ENCODE measurements around the gene AMPD3. TPM values are rescaled to one million over a fixed set of nuclear protein-coding genes. Genes with fewer than 3 reads are reported as not detected.
A peak's percentile ranks its signal among the peaks of the same experiment; 100 is the strongest.

The AMPD3 gene
- total RNA-seq, 2 experiments from 2014 or later: 8.8 to 13.4 TPM

DNA sequence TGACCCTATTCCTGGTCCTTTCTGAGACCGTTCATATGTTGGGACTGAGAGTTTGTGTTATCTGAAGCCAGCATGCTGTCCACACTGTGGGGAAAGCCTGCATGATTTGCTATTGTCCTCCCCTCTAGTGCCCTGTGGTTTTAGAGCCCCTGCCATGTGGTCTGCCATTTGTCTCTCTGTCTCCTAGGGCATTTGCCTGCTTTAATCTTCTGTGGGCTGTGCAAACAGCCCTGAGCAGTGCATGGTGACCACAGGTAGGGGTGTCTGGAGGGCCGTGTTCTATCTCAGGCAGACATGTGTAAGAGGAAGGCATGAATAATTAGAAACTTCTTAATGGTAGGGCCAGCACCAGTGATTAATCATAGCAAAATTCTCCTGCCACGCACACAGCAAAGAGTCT, 23.0 kb downstream of the AMPD3 start:
- Mint-ChIP-seq H3K9me3 (ENCODE audit: low read depth) (no peaks in the 10 kb centered on the region), H3K4me1 (peaks cover 8% of the 10 kb centered on the region), H3K27me3 (no peaks in the 10 kb centered on the region), H3K4me3 (no peak overlapping the region), H3K27ac (no peak overlapping the region), H3K36me3 (peaks cover 5% of the 10 kb centered on the region)
- no peak for ATAC-seq
- CTCF ChIA-PET: no interaction called here
- DNase-seq: no peak

DNA sequence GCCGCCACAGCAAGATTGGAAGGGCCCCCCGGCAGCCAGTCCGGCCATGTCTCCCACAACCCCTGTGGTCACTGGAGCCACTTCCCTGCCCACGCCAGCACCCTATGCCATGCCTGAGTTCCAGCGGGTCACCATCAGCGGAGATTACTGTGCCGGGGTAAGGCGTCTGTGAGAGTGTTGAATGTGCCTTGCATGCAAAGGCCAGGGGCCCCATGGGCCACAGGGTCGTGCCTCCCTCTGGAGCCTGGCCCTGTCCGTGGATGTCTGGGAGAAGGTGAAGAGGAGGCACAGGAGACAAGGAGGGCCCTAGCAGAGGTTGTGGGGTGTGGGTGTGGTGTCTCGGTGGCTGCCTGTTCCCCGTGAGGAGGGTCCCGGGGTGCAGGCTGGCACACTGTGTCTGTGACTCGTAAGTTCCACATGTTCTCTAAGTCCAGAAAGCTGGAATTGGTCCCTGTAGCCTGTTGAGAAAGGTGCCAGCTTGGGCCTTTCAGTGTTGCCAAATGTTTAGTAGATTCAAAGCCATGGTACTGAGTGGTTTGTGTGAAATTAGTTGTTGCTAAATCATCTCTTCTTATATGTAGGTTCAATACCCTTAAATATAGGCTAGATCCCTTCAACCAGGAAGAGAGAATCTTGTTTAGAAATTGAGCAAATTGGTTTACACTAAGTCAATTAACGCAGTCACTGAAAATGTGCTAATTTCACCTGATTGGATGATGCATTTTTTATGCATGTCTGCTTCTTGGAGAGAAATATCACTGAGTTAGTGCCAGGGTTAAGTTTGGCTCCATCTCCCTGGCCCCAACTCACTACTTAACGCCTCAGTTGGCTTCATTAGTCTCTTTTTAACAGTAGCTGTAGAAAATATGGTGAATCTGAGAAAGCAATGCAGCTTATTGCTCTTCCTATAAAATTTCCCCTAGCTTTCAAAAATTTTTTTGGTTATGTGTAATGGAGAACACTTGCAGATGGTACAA, 23.8 kb downstream of the AMPD3 start:
- Mint-ChIP-seq H3K27me3 (no peaks in the 10 kb centered on the region), H3K27ac (no peak overlapping the region), H3K36me3 (peaks cover 5% of the 10 kb centered on the region), H3K4me3 (no peak overlapping the region), H3K4me1 (peaks cover 8% of the 10 kb centered on the region), H3K9me3 (ENCODE audit: low read depth) (no peaks in the 10 kb centered on the region)
- CTCF ChIA-PET: no interaction called here
- ATAC-seq: no peak
- DNase-seq: no peak

GRCh38 chr11:10480026-10480425, 25.0 kb downstream of the AMPD3 start:
- no peak overlapping the region for H3K27ac Mint-ChIP-seq
- ATAC-seq: no peak

DNA sequence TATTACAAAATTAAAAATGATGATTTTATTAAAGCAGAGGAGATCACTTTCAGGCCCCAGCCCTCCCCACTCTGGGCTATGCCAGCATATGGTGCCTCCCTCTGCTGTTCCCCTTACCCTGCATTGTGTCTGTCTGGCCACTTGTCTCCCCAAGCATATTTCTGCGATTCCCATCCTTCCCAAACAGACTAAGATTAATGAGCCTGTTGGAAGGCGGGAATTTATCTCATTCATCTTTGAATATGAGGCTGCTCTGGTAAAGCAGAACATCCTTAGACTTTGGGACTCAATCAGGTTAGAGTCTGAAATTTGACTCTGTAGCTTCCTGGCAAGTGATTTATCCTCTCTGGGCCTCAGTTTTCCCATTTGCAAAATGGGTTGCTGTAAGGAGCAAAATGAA, 25.7 kb downstream of the AMPD3 start:
- DNase-seq (no peak), ATAC-seq (no peak)
- peak overlapping the region; percentile 33 for H3K27ac Mint-ChIP-seq
- no peaks in the 10 kb centered on the region for H3K9me3 Mint-ChIP-seq (ENCODE audit: low read depth)
- peaks cover 10% of the 10 kb centered on the region for H3K36me3 Mint-ChIP-seq
- CTCF ChIA-PET: no interaction called here
- no peak overlapping the region for H3K4me3 Mint-ChIP-seq
- peaks cover 8% of the 10 kb centered on the region for H3K4me1 Mint-ChIP-seq
- no peaks in the 10 kb centered on the region for H3K27me3 Mint-ChIP-seq

More at GRCh38 chr11:10480026-10480425, 25.0 kb downstream of the AMPD3 start:
- Mint-ChIP-seq H3K27me3 (no peaks in the 10 kb centered on the region), H3K4me1 (peaks cover 8% of the 10 kb centered on the region), H3K4me3 (no peak overlapping the region), H3K9me3 (ENCODE audit: low read depth) (no peaks in the 10 kb centered on the region), H3K36me3 (peaks cover 10% of the 10 kb centered on the region)
- CTCF ChIA-PET: no interaction called here
- DNase-seq: no peak

GRCh38 chr11:10481560-10482349, 26.7 kb downstream of the AMPD3 start:
- Mint-ChIP-seq H3K4me1 (peaks cover 5% of the 10 kb centered on the region), H3K36me3 (peaks cover 10% of the 10 kb centered on the region), H3K27ac (no peak overlapping the region), H3K9me3 (ENCODE audit: low read depth) (no peaks in the 10 kb centered on the region), H3K4me3 (no peak overlapping the region), H3K27me3 (no peaks in the 10 kb centered on the region)
- ATAC-seq (no peak), DNase-seq (no peak)
- CTCF ChIA-PET: no interaction called here

DNA sequence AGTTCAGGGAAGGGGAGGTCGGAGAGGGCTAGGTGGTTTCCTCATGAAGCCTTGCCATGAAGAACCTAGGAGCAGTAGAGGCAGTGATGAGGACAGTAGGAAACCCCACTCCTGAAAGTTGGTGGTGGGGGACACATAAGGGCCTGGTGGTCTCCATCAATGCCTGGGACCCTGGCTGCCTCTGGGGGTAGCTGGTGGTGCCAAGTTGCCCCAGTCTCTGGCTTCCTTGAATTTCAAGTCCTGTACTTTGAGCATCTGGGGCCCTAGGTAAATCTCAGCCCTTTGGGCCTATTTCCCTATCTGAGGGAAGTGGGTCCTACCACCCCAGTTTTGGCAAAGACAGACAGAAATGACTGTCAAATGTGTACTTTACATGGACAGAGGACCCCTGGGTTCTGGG, 28.1 kb downstream of the AMPD3 start:
- Mint-ChIP-seq H3K4me1 (peaks cover 5% of the 10 kb centered on the region), H3K36me3 (peaks cover 12% of the 10 kb centered on the region)

GRCh38 chr11:10483584-10483983, 28.5 kb downstream of the AMPD3 start:
- CTCF ChIA-PET: no interaction called here
- Mint-ChIP-seq H3K27me3 (no peaks in the 10 kb centered on the region), H3K4me1 (peaks cover 9% of the 10 kb centered on the region), H3K27ac (no peak overlapping the region), H3K9me3 (ENCODE audit: low read depth) (no peaks in the 10 kb centered on the region), H3K36me3 (peaks cover 14% of the 10 kb centered on the region), H3K4me3 (no peak overlapping the region)
- DNase-seq (no peak), ATAC-seq (no peak)

More for the DNA sequence above, 28.1 kb downstream of the AMPD3 start:
- Mint-ChIP-seq H3K9me3 (ENCODE audit: low read depth) (no peaks in the 10 kb centered on the region), H3K4me3 (no peak overlapping the region), H3K27ac (no peak overlapping the region), H3K27me3 (no peaks in the 10 kb centered on the region)
- DNase-seq (no peak), ATAC-seq (no peak)
- CTCF ChIA-PET: no interaction called here

- Mint-ChIP-seq H3K4me1 (peaks cover 16% of the 10 kb centered on the region), H3K9me3 (ENCODE audit: low read depth) (no peaks in the 10 kb centered on the region), H3K27ac (no peak overlapping the region), H3K36me3 (peaks cover 14% of the 10 kb centered on the region), H3K4me3 (no peak overlapping the region), H3K27me3 (no peaks in the 10 kb centered on the region)
- ATAC-seq: no peak
- CTCF ChIA-PET: no interaction called here
- DNase-seq: no peak
Observed at GRCh38 chr11:10484461-10485180, 29.6 kb downstream of the AMPD3 start.

DNA sequence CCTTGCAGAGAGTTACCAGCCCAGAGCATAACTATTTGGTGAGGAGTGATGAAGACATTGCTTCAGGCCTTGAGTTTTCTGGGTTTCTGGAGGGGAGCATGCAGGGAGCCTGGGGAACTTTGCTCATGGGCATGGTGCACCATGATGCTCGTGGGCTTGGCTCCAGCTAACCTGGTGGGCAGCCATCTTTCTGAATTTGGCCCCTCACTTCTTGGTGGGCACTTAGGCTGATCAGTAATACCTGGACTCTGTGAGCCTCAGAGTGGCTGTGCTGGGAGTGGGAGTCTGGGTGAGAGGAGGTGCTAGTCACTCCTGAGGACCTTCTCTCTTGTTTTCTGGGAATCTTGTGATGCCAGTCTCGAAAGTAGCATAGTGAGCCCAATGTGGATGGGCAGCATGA, 30.6 kb downstream of the AMPD3 start:
- peaks cover 18% of the 10 kb centered on the region for H3K36me3 Mint-ChIP-seq
- H3K4me3 Mint-ChIP-seq: no peak overlapping the region
- H3K9me3 Mint-ChIP-seq (ENCODE audit: low read depth): no peaks in the 10 kb centered on the region
- H3K27me3 Mint-ChIP-seq: no peaks in the 10 kb centered on the region
- ATAC-seq (no peak), DNase-seq (no peak)
- H3K27ac Mint-ChIP-seq: no peak overlapping the region
- H3K4me1 Mint-ChIP-seq: peaks cover 16% of the 10 kb centered on the region
- CTCF ChIA-PET: no interaction called here

DNA sequence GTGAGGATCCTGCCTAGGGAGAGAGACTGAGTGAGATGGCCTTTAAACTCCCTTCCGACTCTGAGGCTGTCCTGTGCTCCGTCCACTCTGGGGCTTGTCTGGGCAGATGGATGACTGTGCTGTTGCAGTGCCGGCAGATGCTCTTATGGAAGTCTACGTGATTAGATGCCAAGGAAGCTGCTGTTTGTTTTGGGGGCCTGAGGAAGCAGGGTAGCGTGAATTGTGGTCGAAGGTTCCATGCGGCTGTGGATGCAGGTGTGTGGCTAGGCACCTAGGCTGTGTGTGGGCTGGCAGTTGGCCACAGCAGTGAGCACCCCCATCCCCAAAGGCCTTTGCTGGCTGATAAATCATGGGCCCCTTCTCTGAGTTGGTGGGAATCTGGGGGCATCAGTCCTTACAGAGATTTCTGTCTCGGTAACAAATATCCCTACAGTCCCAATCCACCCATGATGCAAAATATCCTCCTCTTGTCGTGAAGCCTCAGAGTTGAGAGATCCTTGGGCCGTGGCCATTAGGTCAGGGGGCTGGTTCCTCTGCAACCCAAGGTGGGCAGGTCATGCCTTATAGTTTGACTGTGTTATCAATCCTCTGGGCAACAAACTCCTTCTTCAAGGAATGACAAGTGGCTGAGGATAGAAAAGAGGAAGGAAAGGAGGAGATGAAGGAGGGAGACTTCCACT, 31.2 kb downstream of the AMPD3 start:
- DNase-seq (no peak), ATAC-seq (no peak)
- H3K9me3 Mint-ChIP-seq (ENCODE audit: low read depth): no peaks in the 10 kb centered on the region
- peaks cover 16% of the 10 kb centered on the region for H3K4me1 Mint-ChIP-seq
- no peak overlapping the region for H3K27ac Mint-ChIP-seq
- H3K4me3 Mint-ChIP-seq: no peak overlapping the region
- CTCF ChIA-PET: no interaction called here
- H3K27me3 Mint-ChIP-seq: no peaks in the 10 kb centered on the region
- H3K36me3 Mint-ChIP-seq: peaks cover 18% of the 10 kb centered on the region

DNA sequence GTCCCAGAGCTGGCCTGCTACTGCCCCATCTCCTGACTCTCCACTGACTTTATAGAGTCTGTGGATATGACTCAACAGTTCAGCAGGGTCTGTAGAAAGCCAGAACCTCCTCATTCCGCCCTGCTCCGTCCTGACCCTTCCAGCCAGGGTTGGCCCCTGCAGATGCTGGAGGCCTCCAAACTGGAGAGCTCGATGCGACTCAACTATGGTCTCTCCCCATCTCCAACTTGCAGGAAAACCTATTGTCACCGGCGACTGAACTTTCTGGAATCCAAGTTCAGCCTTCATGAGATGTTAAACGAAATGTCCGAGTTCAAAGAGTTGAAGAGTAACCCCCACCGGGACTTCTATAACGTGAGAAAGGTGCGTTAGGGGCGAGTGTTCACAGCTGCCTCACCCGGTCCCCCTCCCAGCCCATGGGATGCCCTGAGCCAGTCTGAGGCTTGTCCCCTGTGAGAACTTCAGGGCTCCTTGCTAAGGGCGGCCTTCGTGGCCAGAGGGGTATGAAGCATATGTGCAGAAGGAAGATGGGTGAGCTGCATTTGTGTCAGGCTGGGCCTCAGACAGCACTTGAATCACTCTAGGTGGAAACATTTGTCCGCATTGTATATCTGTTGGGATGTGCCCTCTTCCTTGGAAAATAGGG, 32.1 kb downstream of the AMPD3 start:
- Mint-ChIP-seq H3K4me1 (peaks cover 16% of the 10 kb centered on the region), H3K27me3 (no peaks in the 10 kb centered on the region), H3K4me3 (no peak overlapping the region), H3K27ac (no peak overlapping the region), H3K9me3 (ENCODE audit: low read depth) (no peaks in the 10 kb centered on the region), H3K36me3 (peaks cover 16% of the 10 kb centered on the region)
- no peak for ATAC-seq
- CTCF ChIA-PET: no interaction called here
- DNase-seq: peak; percentile 31

GRCh38 chr11:10488121-10488933, 33.3 kb downstream of the AMPD3 start:
- H3K27me3 Mint-ChIP-seq: no peaks in the 10 kb centered on the region
- H3K9me3 Mint-ChIP-seq (ENCODE audit: low read depth): no peaks in the 10 kb centered on the region
- peaks cover 16% of the 10 kb centered on the region for H3K4me1 Mint-ChIP-seq
- ATAC-seq: no peak
- CTCF ChIA-PET: interaction anchor here (1.0 to 1.3 kb wide), 2 partner anchors 40 to 53 kb away, joined by 3 to 4 read pairs; partner anchors contain the start of gene RNF141
- H3K27ac Mint-ChIP-seq: peak overlapping the region; percentile 54
- peak; percentile 37 for DNase-seq
- peaks cover 20% of the 10 kb centered on the region for H3K36me3 Mint-ChIP-seq
- no peak overlapping the region for H3K4me3 Mint-ChIP-seq

Data from activated CD8-positive, alpha-beta memory T cell treated with anti-CD3 and anti-CD28 coated beads, Interleukin-2, amount 10 ng/mL, durations not matched to agents 7 days and 5 days (primary cell).